Mucosa of rectum (tissue), 2 donors: Measurements from ENCODE around the gene BTBD2.
A peak's percentile ranks its signal among the peaks of the same experiment; 100 is the strongest.

Experiments used
- H3K27ac ChIP-seq, 2 donors: one replicate each; pipeline ENCODE4 v1.7.0; 2013; ENCODE audit warnings: inconsistent platforms in 2 of 2, low read depth in 2 of 2, low read length in 2 of 2
- H3K27me3 ChIP-seq, 2 donors: one replicate each; pipeline ENCODE4 v1.7.0; 2013; ENCODE audit warnings: low read length in 2 of 2; ENCODE audit not compliant: control insufficient read depth in 2 of 2, insufficient read depth in 2 of 2
- H3K36me3 ChIP-seq, 2 donors: one replicate each; pipeline ENCODE4 v1.7.0; 2013; ENCODE audit warnings: low read length in 2 of 2; ENCODE audit not compliant: control insufficient read depth in 2 of 2, insufficient read depth in 2 of 2
- H3K4me1 ChIP-seq, 2 donors: one replicate each; pipeline ENCODE4 v1.7.0; 2013; ENCODE audit warnings: low read length in 2 of 2, mild to moderate bottlenecking in 1 of 2; ENCODE audit not compliant: control insufficient read depth in 2 of 2, insufficient read depth in 2 of 2
- H3K4me3 ChIP-seq, 2 donors: one replicate each; pipeline ENCODE4 v1.7.0; 2013; ENCODE audit warnings: low read length in 2 of 2
- H3K9ac ChIP-seq, 2 donors: one replicate each; pipeline ENCODE4 v1.7.0; 2013; ENCODE audit warnings: low read length in 2 of 2, low read depth in 1 of 2, mild to moderate bottlenecking in 1 of 2
- H3K9me3 ChIP-seq, 2 donors: one replicate each; pipeline ENCODE4 v1.7.0; 2013; ENCODE audit warnings: low read length in 2 of 2; ENCODE audit not compliant: control insufficient read depth in 2 of 2
- donor health status: healthy.
- donor health status: Normal muscosa, but diverticular disease.

The BTBD2 gene

GRCh38 chr19:2050349-2050990 is 35.0 kb upstream of the BTBD2 start:
- H3K4me3 ChIP-seq = peak overlapping the region; percentile 88 to 97
- H3K36me3 ChIP-seq = peaks cover 8 to 18% of the 10 kb centered on the region in 2 donors
- no peaks in the 10 kb centered on the region for H3K9me3 ChIP-seq
- peaks cover 53 to 60% of the 10 kb centered on the region in 2 donors for H3K4me1 ChIP-seq
- peak overlapping the region; percentile 93 to 95 for H3K9ac ChIP-seq
- H3K27me3 ChIP-seq = no peaks in the 10 kb centered on the region
- peak overlapping the region; percentile 92 to 99 for H3K27ac ChIP-seq

- Histone ChIP-seq H3K4me1 (peaks cover 48 to 58% of the 10 kb centered on the region in 2 donors), H3K27me3 (no peaks in the 10 kb centered on the region), H3K27ac (peak overlapping the region; percentile 92 to 99), H3K4me3 (peak overlapping the region; percentile 88 to 97), H3K36me3 (peaks cover 10 to 23% of the 10 kb centered on the region in 2 donors), H3K9ac (peak overlapping the region; percentile 93 to 95), H3K9me3 (no peaks in the 10 kb centered on the region)
Observed at GRCh38 chr19:2049741-2050348, 34.3 kb upstream of the BTBD2 start.

- Histone ChIP-seq H3K9me3 (no peaks in the 10 kb centered on the region), H3K27me3 (no peaks in the 10 kb centered on the region), H3K9ac (peak overlapping the region; percentile 93 to 95), H3K4me3 (peak overlapping the region; percentile 88 to 97), H3K36me3 (peaks cover 17 to 29% of the 10 kb centered on the region in 2 donors), H3K27ac (peak overlapping the region; percentile 92 to 99), H3K4me1 (peaks cover 47 to 57% of the 10 kb centered on the region in 2 donors)
Observed at GRCh38 chr19:2048959-2049740, 33.6 kb upstream of the BTBD2 start.

GRCh38 chr19:2048104-2048958 is 32.8 kb upstream of the BTBD2 start:
- Histone ChIP-seq H3K9me3 (no peaks in the 10 kb centered on the region), H3K4me3 (peak overlapping the region; percentile 88 to 97), H3K4me1 (peaks cover 51 to 57% of the 10 kb centered on the region in 2 donors), H3K36me3 (peaks cover 21 to 35% of the 10 kb centered on the region in 2 donors), H3K27me3 (no peaks in the 10 kb centered on the region), H3K9ac (peak overlapping the region; percentile 93 to 95), H3K27ac (peak overlapping the region; percentile 92 to 99)

- H3K27ac ChIP-seq = peak overlapping the region; percentile 32 to 38
- H3K9ac ChIP-seq = peak overlapping the region in 1 of 2 donors; percentile 93
- H3K4me3 ChIP-seq = peak overlapping the region in 1 of 2 donors; percentile 2
- peaks cover 28 to 37% of the 10 kb centered on the region in 2 donors for H3K36me3 ChIP-seq
- H3K9me3 ChIP-seq = no peaks in the 10 kb centered on the region
- H3K4me1 ChIP-seq = peaks cover 58 to 64% of the 10 kb centered on the region in 2 donors
- no peaks in the 10 kb centered on the region for H3K27me3 ChIP-seq
Observed at GRCh38 chr19:2047449-2048103, 32.1 kb upstream of the BTBD2 start.

- Histone ChIP-seq H3K36me3 (peaks cover 30 to 40% of the 10 kb centered on the region in 2 donors), H3K9ac (no peak overlapping the region), H3K27me3 (no peaks in the 10 kb centered on the region), H3K4me1 (peaks cover 57 to 63% of the 10 kb centered on the region in 2 donors), H3K9me3 (no peaks in the 10 kb centered on the region), H3K4me3 (no peak overlapping the region), H3K27ac (peak overlapping the region; percentile 32 to 38)
Observed at GRCh38 chr19:2047076-2047448, 31.5 kb upstream of the BTBD2 start.

- Histone ChIP-seq H3K27me3 (no peaks in the 10 kb centered on the region), H3K27ac (no peak overlapping the region), H3K9me3 (no peaks in the 10 kb centered on the region), H3K4me1 (peaks cover 55 to 61% of the 10 kb centered on the region in 2 donors), H3K36me3 (peaks cover 33 to 42% of the 10 kb centered on the region in 2 donors), H3K4me3 (no peak overlapping the region), H3K9ac (no peak overlapping the region)
Observed at GRCh38 chr19:2046046-2046907, 30.8 kb upstream of the BTBD2 start.

GRCh38 chr19:2045501-2046045 is 30.1 kb upstream of the BTBD2 start:
- Histone ChIP-seq H3K27ac (peak overlapping the region in 1 of 2 donors; percentile 10), H3K4me3 (no peak overlapping the region)

More at GRCh38 chr19:2045501-2046045, 30.1 kb upstream of the BTBD2 start:
- H3K9me3 ChIP-seq = no peaks in the 10 kb centered on the region
- no peaks in the 10 kb centered on the region for H3K27me3 ChIP-seq
- H3K4me1 ChIP-seq = peaks cover 59 to 66% of the 10 kb centered on the region in 2 donors
- no peak overlapping the region for H3K9ac ChIP-seq
- H3K36me3 ChIP-seq = peaks cover 39 to 49% of the 10 kb centered on the region in 2 donors
